Measurements from ENCODE around the gene ANOS1.

GRCh38 chrX:8726031-8726652, 5.8 kb downstream of the ANOS1 start:
- TF ChIP-seq USF2 (IDR thresholded peaks at IDR 0.05; ENCODE audit: borderline replicate concordance, low read depth, low read length) (no peak), REST (IDR thresholded peaks at IDR 0.05; ENCODE audit: low read depth, low read length) (no peak), CTCF (IDR thresholded peaks at IDR 0.05) (no peak)
